Stomach (tissue), 9 donors: ENCODE measurements around the gene TJP1. TPM values are rescaled to one million over a fixed set of nuclear protein-coding genes. Genes with fewer than 3 reads are reported as not detected.
"Not testable (repeated sequence)": the region's sequence is repeated elsewhere in the genome, so short reads cannot be mapped to it uniquely, and the experiment has no call there.

Source experiments
- DNase-seq, 2 donors: peaks; one replicate each; pipeline versions ENCODE4 v3.0.0 to v3.0.0-alpha.2; 2013 to 2019
- H3K27ac ChIP-seq, 5 donors: fragments of 200-600 bp in 4 of 5; sonication (generic) in 4 of 5; one replicate each; pipeline ENCODE4 v1.5.1; 2013 to 2019; ENCODE audit warnings: mild to moderate bottlenecking in 1 of 5, moderate library complexity in 1 of 5
- H3K27me3 ChIP-seq, 3 donors: fragments of 200-600 bp; sonication (generic); one replicate each; pipeline ENCODE4 v1.5.1; 2017 to 2019; ENCODE audit warnings: mixed run types in 1 of 3
- H3K36me3 ChIP-seq, 4 donors: fragments of 200-600 bp; sonication (generic); 1 replicate in 3 of 4; 2 replicates in 1 of 4; pipeline ENCODE4 v1.5.1; 2016 to 2019
- H3K4me1 ChIP-seq, 4 donors: fragments of 200-600 bp; sonication (generic); one replicate each; pipeline ENCODE4 v1.5.1; 2016 to 2019
- H3K4me3 ChIP-seq, 4 donors: fragments of 200-600 bp; sonication (generic) in 3 of 4; one replicate each; pipeline ENCODE4 v1.5.1; 2016 to 2019; ENCODE audit warnings: mild to moderate bottlenecking in 1 of 4
- H3K9me3 ChIP-seq, 4 donors: fragments of 200-600 bp; sonication (generic); one replicate each; pipeline ENCODE4 v1.5.1; 2016 to 2019
- CTCF ChIP-seq, 7 experiments: fragments of 450-650 bp in 4 of 7; fragments of 200-600 bp in 3 of 7; sonication (generic) in 3 of 7; IDR thresholded peaks; one replicate each; pipeline ENCODE4 v1.5.1; 2016 to 2019; ENCODE audit warnings: antibody characterized with exemption in 7 of 7, control low read depth in 2 of 7, mild to moderate bottlenecking in 1 of 7
- EP300 ChIP-seq: sonication (generic); formaldehyde crosslinking; IDR thresholded peaks from one replicate; pipeline ENCODE4 v1.6.1; 2017; ENCODE audit warnings: antibody characterized with exemption
- POLR2A ChIP-seq, 4 donors: fragments of 450-650 bp; IDR thresholded peaks; one replicate each; pipeline ENCODE4 v1.6.1; 2016; ENCODE audit warnings: antibody characterized with exemption in 4 of 4, control low read depth in 2 of 4, mild to moderate bottlenecking in 1 of 4, moderate library complexity in 1 of 4
- POLR2AphosphoS5 ChIP-seq, 3 donors: sonication (generic); formaldehyde crosslinking; IDR thresholded peaks; one replicate each; pipeline ENCODE4 v1.6.1; 2016; ENCODE audit warnings: antibody characterized with exemption in 3 of 3
- WGBS, 5 donors: extraction: QIAGEN DNeasy Blood & Tissue Kit in 3 of 5; methylation state at CpG; one replicate each; pipeline versions ENCODE4 v1.1.5 to v1.1.7; 2013 to 2018; 5-methylcytosine and 5-hydroxymethylcytosine counted together
- intact Hi-C: fragments of 100-400 bp; cut with DNase I; formaldehyde crosslinking; loops from one replicate; pipeline ENCODE4 v1.15.1; 2023; ENCODE audit warnings: low total_unique reads
- polyA plus RNA-seq, 3 donors: library from polyadenylated mRNA; stranded (reverse); fragments of 200-250 nt; gene quantifications; one replicate each; pipeline ENCODE4 v1.2.3, GENCODE V29; 2013
- total RNA-seq, 5 donors: library from RNA; depleted of rRNA; stranded (reverse); fragments of >200 nt; gene quantifications; one replicate each; pipeline versions ENCODE4 v1.1.0 to v1.2.3, GENCODE V29; 2014 to 2016
- donor health status: healthy with polysubstance abuse.
- donor health status: Bipolar disorder and iron deficiency.
- donor health status: healthy.

Gene TJP1
- total and polyA plus RNA-seq, 8 donors, result 12.3 to 167 (median 70.7) TPM

- no peaks in the 10 kb centered on the region for H3K9me3 ChIP-seq
- H3K36me3 ChIP-seq, result no peaks in the 10 kb centered on the region
- intact Hi-C loops, result loop anchor here (5.0 kb wide), 1 partner anchor 406 kb away; no protein-coding TSS in a partner anchor
- no peak overlapping the region for H3K4me3 ChIP-seq
- no peak for TF ChIP-seq EP300
- TF ChIP-seq POLR2A (IDR thresholded peaks at IDR 0.05), result no peak
- no peak for TF ChIP-seq CTCF (IDR thresholded peaks at IDR 0.05)
- TF ChIP-seq POLR2AphosphoS5 (IDR thresholded peaks at IDR 0.05), result no peak
- H3K4me1 ChIP-seq, result peaks cover under 1 to 14% (median 9%) of the 10 kb centered on the region in 4 donors
- no peaks in the 10 kb centered on the region for H3K27me3 ChIP-seq
- 86 to 97% (median 94%) methylated on average over 3 of the region's 3 CpGs for WGBS, 5 donors
- H3K27ac ChIP-seq, result no peak overlapping the region
- no peak for DNase-seq
These were observed 156.0 kb downstream of the TJP1 start for GRCh38 chr15:29666241-29666640.

- H3K36me3 ChIP-seq, result no peaks in the 10 kb centered on the region
- no peak overlapping the region for H3K4me3 ChIP-seq
- 60 to 77% (median 75%) methylated on average over 13 of the region's 13 CpGs for whole genome bisulfite sequencing, 5 donors
- no peaks in the 10 kb centered on the region for H3K27me3 ChIP-seq
- H3K9me3 ChIP-seq, result no peaks in the 10 kb centered on the region
- H3K27ac ChIP-seq, result no peak overlapping the region
- H3K4me1 ChIP-seq, result peaks cover 0 to 9% (median 5%) of the 10 kb centered on the region in 4 donors
- no peak for TF ChIP-seq CTCF (IDR thresholded peaks at IDR 0.05)
- no peak for TF ChIP-seq EP300
- no peak for TF ChIP-seq POLR2A (IDR thresholded peaks at IDR 0.05)
- TF ChIP-seq POLR2AphosphoS5 (IDR thresholded peaks at IDR 0.05), result no peak
- intact Hi-C loops, result loop anchor here (5.0 kb wide), 1 partner anchor 407 kb away; no protein-coding TSS in a partner anchor
- no peak for DNase-seq
These were observed 156.7 kb downstream of the TJP1 start for GRCh38 chr15:29665444-29666003.

- H3K9me3 ChIP-seq, result no peaks in the 10 kb centered on the region
- no peak overlapping the region for H3K27ac ChIP-seq
- DNase-seq, result no peak
- no peak for TF ChIP-seq EP300
- no peaks in the 10 kb centered on the region for H3K4me1 ChIP-seq
- H3K36me3 ChIP-seq, result no peaks in the 10 kb centered on the region
- no peak overlapping the region for H3K4me3 ChIP-seq
- H3K27me3 ChIP-seq, result no peaks in the 10 kb centered on the region
- WGBS, 5 donors, result 86 to 90% (median 86%) methylated on average over 13 of the region's 13 CpGs
- intact Hi-C loops, result no loop called here
These were observed 157.9 kb downstream of the TJP1 start for GRCh38 chr15:29664406-29664805.

- H3K4me3 ChIP-seq, intact Hi-C loops, DNase-seq, H3K4me1 ChIP-seq, H3K27ac ChIP-seq, H3K9me3 ChIP-seq, H3K36me3 ChIP-seq, H3K27me3 ChIP-seq: not testable (repeated sequence)
- 83 to 92% (median 90%) methylated on average over 6 of the region's 6 CpGs for WGBS, 5 donors
These were observed 164.8 kb downstream of the TJP1 start for GRCh38 chr15:29657476-29657817.

GRCh38 chr15:29656636-29657475 is 165.4 kb downstream of the TJP1 start:
- H3K9me3 ChIP-seq, result peaks cover 0 to 15% (median 5%) of the 10 kb centered on the region in 4 donors
- H3K4me1 ChIP-seq, result no peaks in the 10 kb centered on the region
- TF ChIP-seq EP300 (no peak), POLR2A (IDR thresholded peaks at IDR 0.05) (no peak), CTCF (IDR thresholded peaks at IDR 0.05) (no peak), POLR2AphosphoS5 (IDR thresholded peaks at IDR 0.05) (no peak)
- H3K36me3 ChIP-seq, result no peaks in the 10 kb centered on the region
- no peaks in the 10 kb centered on the region for H3K27me3 ChIP-seq
- no peak overlapping the region for H3K27ac ChIP-seq
- no peak for DNase-seq
- H3K4me3 ChIP-seq, result no peak overlapping the region
- intact Hi-C loops, result no loop called here
- WGBS, 5 donors, result 79 to 84% (median 81%) methylated on average over 33 of the region's 33 CpGs
